NT2/D1 (cell line): ENCODE measurements around the gene TMBIM1.

Source experiments
- SUZ12 ChIP-seq: IDR thresholded peaks from 2 replicates; pipeline ENCODE4 v1.6.1; 2011; ENCODE audit not compliant: insufficient read length, insufficient read depth; ENCODE audit errors: extremely low read depth
- YY1 ChIP-seq: IDR thresholded peaks from 2 replicates; pipeline ENCODE4 v1.6.1; 2011; ENCODE audit not compliant: insufficient read length, insufficient read depth

DNA sequence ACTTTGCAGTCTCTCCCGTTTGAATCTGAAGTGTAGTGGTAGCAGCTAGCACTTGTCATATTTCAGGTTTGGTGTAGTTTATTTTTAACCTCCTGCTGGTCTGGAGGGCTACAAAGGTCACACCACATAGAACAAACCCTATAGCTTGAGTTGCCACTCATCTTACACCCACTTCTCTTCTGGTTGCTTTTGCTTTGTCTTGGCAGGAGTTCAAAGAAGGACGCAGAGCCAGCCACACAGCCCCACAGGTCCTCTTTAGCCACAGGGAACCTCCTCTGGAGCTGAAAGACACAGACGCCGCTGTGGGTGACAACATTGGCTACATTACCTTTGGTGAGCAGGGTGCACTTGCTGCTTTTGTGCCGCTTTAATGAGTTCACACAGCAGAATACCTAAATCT lies 47.1 kb downstream of the TMBIM1 start:
- TF ChIP-seq SUZ12 (no peak), YY1 (no peak)
